ENCODE measurements around the gene STON2. TPM values are rescaled to one million over a fixed set of nuclear protein-coding genes. Genes with fewer than 3 reads are reported as not detected.
"Not testable (repeated sequence)": the region's sequence is repeated elsewhere in the genome, so short reads cannot be mapped to it uniquely, and the experiment has no call there.

The STON2 gene
- total RNA-seq, 2 donors from 2014 or later, result 12.7 to 23.8 TPM

- 47% methylated on average over 1 of the region's 1 CpG for WGBS
- DNase-seq (ENCODE audit: low spot score), result no peak
- no peaks in the 10 kb centered on the region for H3K4me1 ChIP-seq (replicated peaks)
- TF ChIP-seq POLR2AphosphoS5 (IDR thresholded peaks at IDR 0.05), result no peak
- TF ChIP-seq POLR2A (IDR thresholded peaks at IDR 0.05), result no peak
- TF ChIP-seq CTCF (IDR thresholded peaks at IDR 0.05), result no peak
- no peaks in the 10 kb centered on the region for H3K27me3 ChIP-seq (replicated peaks; ENCODE audit: insufficient read depth)
- intact Hi-C loops (cut with DNase I), result no loop called here
- H3K36me3 ChIP-seq, result no peaks in the 10 kb centered on the region
- no peak overlapping the region for H3K27ac ChIP-seq
- H3K9me3 ChIP-seq, result no peaks in the 10 kb centered on the region
- no peak overlapping the region for H3K4me3 ChIP-seq
Measured at GRCh38 chr14:81245771-81246170, 154.4 kb downstream of the STON2 start.

DNA sequence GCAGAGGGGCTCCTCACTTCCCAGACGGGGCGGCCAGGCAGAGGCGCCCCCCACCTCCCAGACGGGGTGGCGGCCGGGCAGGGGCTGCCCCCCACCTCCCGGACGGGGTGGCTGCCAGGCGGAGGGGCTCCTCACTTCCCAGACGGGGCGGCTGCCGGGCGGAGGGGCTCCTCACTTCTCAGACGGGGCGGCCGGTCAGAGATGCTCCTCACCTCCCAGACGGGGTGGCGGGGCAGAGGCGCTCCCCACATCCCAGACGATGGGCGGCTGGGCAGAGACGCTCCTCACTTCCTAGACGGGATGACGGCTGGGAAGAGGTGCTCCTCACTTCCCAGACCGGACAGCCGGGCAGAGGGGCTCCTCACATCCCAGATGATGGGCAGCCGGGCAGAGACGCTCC, 155.7 kb downstream of the STON2 start:
- H3K9me3 ChIP-seq; H3K4me1 ChIP-seq (replicated peaks); H3K36me3 ChIP-seq; H3K4me3 ChIP-seq; H3K27ac ChIP-seq; DNase-seq (ENCODE audit: low spot score); intact Hi-C loops (cut with DNase I); H3K27me3 ChIP-seq (replicated peaks; ENCODE audit: insufficient read depth): not testable (repeated sequence)
- WGBS, result 90% methylated on average over 16 of the region's 28 CpGs

DNA sequence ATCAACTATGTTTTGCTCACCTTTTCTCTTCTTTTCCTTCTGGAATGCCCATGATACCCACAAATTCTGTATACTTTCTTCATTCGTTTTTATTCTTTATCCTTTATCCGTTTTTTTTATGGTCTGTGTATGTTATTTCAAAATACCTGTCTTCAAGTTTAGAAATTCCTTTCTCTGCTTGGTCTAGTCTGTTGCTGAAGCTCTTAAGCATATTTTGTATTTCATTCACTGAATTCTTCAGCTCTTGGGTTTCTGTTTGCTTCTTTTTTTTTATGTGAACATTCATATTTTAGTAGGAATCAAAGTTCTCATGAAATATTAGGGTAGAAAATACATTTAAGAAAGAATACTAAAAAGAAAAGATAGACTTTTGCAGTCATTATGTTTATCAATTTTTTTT, 156.6 kb downstream of the STON2 start:
- Histone ChIP-seq H3K9me3 (no peaks in the 10 kb centered on the region), H3K4me3 (no peak overlapping the region), H3K27ac (no peak overlapping the region), H3K27me3 (replicated peaks; ENCODE audit: insufficient read depth) (no peaks in the 10 kb centered on the region), H3K4me1 (replicated peaks) (no peaks in the 10 kb centered on the region), H3K36me3 (no peaks in the 10 kb centered on the region)
- WGBS, result 90% methylated on average over 2 of the region's 2 CpGs
- DNase-seq (ENCODE audit: low spot score), result no peak
- TF ChIP-seq CTCF (IDR thresholded peaks at IDR 0.05) (no peak), POLR2AphosphoS5 (IDR thresholded peaks at IDR 0.05) (no peak), POLR2A (IDR thresholded peaks at IDR 0.05) (no peak)
- intact Hi-C loops (cut with DNase I), result no loop called here

GRCh38 chr14:81236849-81237248, 163.3 kb downstream of the STON2 start:
- H3K4me1 ChIP-seq (replicated peaks); H3K27ac ChIP-seq; H3K9me3 ChIP-seq; H3K4me3 ChIP-seq; H3K36me3 ChIP-seq; H3K27me3 ChIP-seq (replicated peaks; ENCODE audit: insufficient read depth); intact Hi-C loops (cut with DNase I); DNase-seq (ENCODE audit: low spot score): not testable (repeated sequence)
- 70% methylated on average over 2 of the region's 2 CpGs for WGBS

- intact Hi-C loops (cut with DNase I), result no loop called here
- DNase-seq (ENCODE audit: low spot score), result no peak
- no peak overlapping the region for H3K27ac ChIP-seq
- no peak overlapping the region for H3K4me3 ChIP-seq
- no peak for TF ChIP-seq CTCF (IDR thresholded peaks at IDR 0.05)
- TF ChIP-seq POLR2A (IDR thresholded peaks at IDR 0.05), result no peak
- TF ChIP-seq POLR2AphosphoS5 (IDR thresholded peaks at IDR 0.05), result no peak
- H3K27me3 ChIP-seq (replicated peaks; ENCODE audit: insufficient read depth), result no peaks in the 10 kb centered on the region
- H3K4me1 ChIP-seq (replicated peaks), result no peaks in the 10 kb centered on the region
- 96% methylated on average over 8 of the region's 20 CpGs for WGBS
- H3K36me3 ChIP-seq, result no peaks in the 10 kb centered on the region
- no peaks in the 10 kb centered on the region for H3K9me3 ChIP-seq
Measured at GRCh38 chr14:81236138-81236537, 164.0 kb downstream of the STON2 start.

- Histone ChIP-seq H3K4me3 (no peak overlapping the region), H3K27ac (no peak overlapping the region), H3K9me3 (no peaks in the 10 kb centered on the region), H3K36me3 (no peaks in the 10 kb centered on the region), H3K4me1 (replicated peaks) (no peaks in the 10 kb centered on the region), H3K27me3 (replicated peaks; ENCODE audit: insufficient read depth) (no peaks in the 10 kb centered on the region)
- no peak for TF ChIP-seq POLR2AphosphoS5 (IDR thresholded peaks at IDR 0.05)
- no peak for TF ChIP-seq POLR2A (IDR thresholded peaks at IDR 0.05)
- TF ChIP-seq CTCF (IDR thresholded peaks at IDR 0.05), result no peak
- 69% methylated on average over 2 of the region's 2 CpGs for WGBS
- no peak for DNase-seq (ENCODE audit: low spot score)
- intact Hi-C loops (cut with DNase I), result no loop called here
Measured at GRCh38 chr14:81235096-81235495, 165.0 kb downstream of the STON2 start.

All from prostate gland (tissue), 2 donors.